ENCODE results near the gene CTSO. TPM values are rescaled to one million over a fixed set of nuclear protein-coding genes. Genes with fewer than 3 reads are reported as not detected.

CTSO gene
- polyA plus RNA-seq, 1 experiment: 24.0 TPM

- TF ChIP-seq CTCF (IDR thresholded peaks at IDR 0.05; ENCODE audit: low read depth, low read length): no peak
- H3K27ac ChIP-seq (ENCODE audit: low read depth, low read length): no peak overlapping the region
- POLR2A ChIA-PET: no interaction called here
- H3K4me3 ChIP-seq (ENCODE audit: low read depth, low read length): no peak overlapping the region
- no peak for DNase-seq (ENCODE audit: low read depth, low spot score)
- no peaks in the 10 kb centered on the region for H3K9me3 ChIP-seq (ENCODE audit: control insufficient read depth, insufficient read depth, low read length)
- H3K27me3 ChIP-seq (ENCODE audit: control insufficient read depth, insufficient read depth, low read length): no peaks in the 10 kb centered on the region
- CTCF ChIA-PET: interaction anchor here (1.2 kb wide), 1 partner anchor 487 kb away, joined by 3 read pairs; no protein-coding TSS in a partner anchor
Measured at GRCh38 chr4:155891058-155891457, 62.6 kb downstream of the CTSO start.

DNA sequence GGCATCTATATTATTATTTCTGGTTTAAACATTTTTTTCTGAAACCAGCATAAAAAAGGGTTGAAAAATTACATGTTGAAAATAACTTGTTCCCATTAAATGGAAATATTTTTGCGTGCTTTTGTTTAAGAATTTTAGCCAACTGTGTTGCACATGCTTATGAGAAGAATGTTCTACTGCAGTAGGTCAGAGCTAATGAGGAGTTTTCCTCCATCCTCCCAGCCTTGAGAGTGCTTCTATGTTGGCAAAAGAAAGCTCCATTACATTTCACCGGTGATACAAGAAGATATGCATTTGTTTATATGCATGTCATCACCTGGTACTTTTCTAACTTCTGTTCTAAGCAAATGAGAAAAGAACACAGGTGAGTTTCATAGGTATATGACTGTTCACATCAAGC is 63.7 kb downstream of the CTSO start:
- ChIA-PET CTCF (interaction anchor here (0.9 to 1.4 kb wide), 5 partner anchors 10 to 486 kb away, joined by 3 to 8 read pairs (median 3); partner anchors contain the start of gene CTSO), POLR2A (interaction anchor here (0.7 kb wide), 1 partner anchor 17 kb away, joined by 5 read pairs; no protein-coding TSS in a partner anchor)

DNA sequence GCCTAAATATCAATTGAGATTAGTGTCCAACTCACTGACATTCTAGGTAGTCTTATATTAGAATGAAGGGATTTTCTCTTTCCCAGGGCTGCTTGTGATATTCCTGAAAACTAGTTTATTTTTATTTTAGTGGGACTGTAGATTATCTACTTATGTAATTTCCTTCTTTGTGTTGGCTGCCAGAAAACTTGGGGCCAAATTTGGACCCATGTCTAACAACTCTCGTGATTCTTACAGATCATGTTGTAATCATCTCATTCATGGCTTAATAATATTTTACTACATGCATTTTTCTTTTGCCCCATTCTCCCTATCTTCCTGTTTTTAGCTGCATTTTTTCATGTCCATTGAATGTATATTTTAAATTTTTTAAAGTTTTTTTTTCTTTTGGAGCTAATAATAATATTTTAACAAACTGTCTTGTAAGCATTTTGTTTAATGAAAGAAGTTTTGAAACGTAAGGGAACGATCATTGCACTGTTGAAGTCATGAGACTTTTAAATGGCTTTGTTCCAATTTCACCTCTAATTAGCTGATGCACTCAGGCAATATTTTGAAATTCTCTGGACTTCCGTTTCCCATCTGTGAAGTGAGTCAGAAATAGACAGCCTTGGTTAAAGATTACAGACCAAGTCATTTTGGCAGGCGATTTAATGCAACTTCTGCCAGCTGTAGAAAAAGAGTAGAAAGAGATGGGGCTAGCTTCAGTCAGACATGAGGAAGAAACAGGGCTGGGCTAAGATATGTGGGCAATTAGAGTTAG is 64.5 kb downstream of the CTSO start:
- TF ChIP-seq CTCF (IDR thresholded peaks at IDR 0.05; ENCODE audit: low read depth, low read length): no peak
- H3K4me3 ChIP-seq (ENCODE audit: low read depth, low read length): no peak overlapping the region
- no peaks in the 10 kb centered on the region for H3K27me3 ChIP-seq (ENCODE audit: control insufficient read depth, insufficient read depth, low read length)
- no peaks in the 10 kb centered on the region for H3K9me3 ChIP-seq (ENCODE audit: control insufficient read depth, insufficient read depth, low read length)
- H3K27ac ChIP-seq (ENCODE audit: low read depth, low read length): no peak overlapping the region
- peak; percentile 72 for DNase-seq (ENCODE audit: low read depth, low spot score)
- POLR2A ChIA-PET: interaction anchor here (0.7 kb wide), 2 partner anchors 18 to 241 kb away, joined by 3 read pairs; no protein-coding TSS in a partner anchor
- CTCF ChIA-PET: interaction anchor here (0.9 to 1.4 kb wide), 4 partner anchors 11 to 485 kb away, joined by 3 to 8 read pairs (median 3); partner anchors contain the start of gene CTSO

More for the DNA sequence above, 63.7 kb downstream of the CTSO start:
- Histone ChIP-seq H3K9me3 (ENCODE audit: control insufficient read depth, insufficient read depth, low read length) (no peaks in the 10 kb centered on the region), H3K27ac (ENCODE audit: low read depth, low read length) (no peak overlapping the region), H3K4me3 (ENCODE audit: low read depth, low read length) (no peak overlapping the region), H3K27me3 (ENCODE audit: control insufficient read depth, insufficient read depth, low read length) (no peaks in the 10 kb centered on the region)
- TF ChIP-seq CTCF (IDR thresholded peaks at IDR 0.05; ENCODE audit: low read depth, low read length): no peak
- DNase-seq (ENCODE audit: low read depth, low spot score): no peak

DNA sequence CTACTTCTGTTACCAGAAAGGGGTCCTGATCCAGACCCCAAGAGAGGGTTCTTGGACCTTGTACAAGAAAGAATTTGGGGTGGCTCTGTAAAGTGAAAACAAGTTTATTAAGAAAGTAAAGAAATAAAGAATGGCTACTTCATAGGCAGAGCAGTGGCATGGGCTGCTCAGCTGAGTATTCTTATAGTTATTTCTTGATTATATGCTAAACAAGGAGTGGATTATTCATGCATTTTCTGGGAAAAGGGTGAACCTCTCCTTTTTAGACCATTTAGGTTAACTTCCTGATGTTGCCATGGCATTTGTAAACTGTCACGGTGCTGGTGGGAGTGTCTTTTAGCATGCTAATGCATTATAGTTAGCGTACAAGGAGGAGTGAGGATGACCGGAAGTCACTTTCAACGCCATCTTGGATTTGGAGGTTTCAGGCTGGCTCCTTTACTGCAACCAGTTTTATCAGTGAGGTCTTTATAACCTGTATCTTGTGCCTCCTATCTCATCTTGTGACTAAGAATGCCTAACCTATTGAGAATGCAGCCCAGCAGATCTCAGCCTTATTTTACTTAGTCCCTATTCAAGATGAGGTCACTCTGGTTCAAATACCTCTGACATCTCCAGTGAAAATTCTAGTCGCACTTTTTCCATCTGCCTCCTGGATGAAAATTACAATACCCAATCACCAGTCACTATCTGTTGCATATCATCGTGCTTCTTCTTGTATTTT is 65.7 kb downstream of the CTSO start:
- Histone ChIP-seq H3K27ac (ENCODE audit: low read depth, low read length) (no peak overlapping the region), H3K9me3 (ENCODE audit: control insufficient read depth, insufficient read depth, low read length) (0 out of 2 replicates have a peak, but pooled peaks cover 3% of the 10 kb centered on the region), H3K27me3 (ENCODE audit: control insufficient read depth, insufficient read depth, low read length) (no peaks in the 10 kb centered on the region), H3K4me3 (ENCODE audit: low read depth, low read length) (no peak overlapping the region)
- DNase-seq (ENCODE audit: low read depth, low spot score): no peak
- ChIA-PET CTCF (no interaction called here), POLR2A (no interaction called here)
- no peak for TF ChIP-seq CTCF (IDR thresholded peaks at IDR 0.05; ENCODE audit: low read depth, low read length)

GRCh38 chr4:155887045-155887444 is 66.6 kb downstream of the CTSO start:
- no peaks in the 10 kb centered on the region for H3K27me3 ChIP-seq (ENCODE audit: control insufficient read depth, insufficient read depth, low read length)
- H3K9me3 ChIP-seq (ENCODE audit: control insufficient read depth, insufficient read depth, low read length): 0 out of 2 replicates have a peak, but pooled peaks cover 3% of the 10 kb centered on the region
- POLR2A ChIA-PET: no interaction called here
- no peak overlapping the region for H3K27ac ChIP-seq (ENCODE audit: low read depth, low read length)
- no peak overlapping the region for H3K4me3 ChIP-seq (ENCODE audit: low read depth, low read length)
- DNase-seq (ENCODE audit: low read depth, low spot score): no peak
- CTCF ChIA-PET: no interaction called here
- no peak for TF ChIP-seq CTCF (IDR thresholded peaks at IDR 0.05; ENCODE audit: low read depth, low read length)
